AG10803 (cell line): ENCODE results near the gene FUT3.

Experiments
- DNase-seq: peaks from one replicate; pipeline ENCODE4 v3.0.0; 2010; ENCODE audit warnings: low read depth
- H3K4me3 ChIP-seq: 2 replicates; pipeline ENCODE4 v1.5.1; 2011; ENCODE audit warnings: mild to moderate bottlenecking, low read length, control low read depth
- TF ChIP-seq, protein P1 (sequence below): conservative IDR thresholded peaks from 2 replicates; pipeline ENCODE4 v1.5.1; 2011; ENCODE audit warnings: mild to moderate bottlenecking, low read length, control low read depth, inconsistent platforms

The FUT3 gene

GRCh38 chr19:5823579-5824281 is 27.5 kb downstream of the FUT3 start:
- H3K4me3 ChIP-seq, result no peak overlapping the region
- DNase-seq, result no peak
- TF ChIP-seq, protein P1, sequence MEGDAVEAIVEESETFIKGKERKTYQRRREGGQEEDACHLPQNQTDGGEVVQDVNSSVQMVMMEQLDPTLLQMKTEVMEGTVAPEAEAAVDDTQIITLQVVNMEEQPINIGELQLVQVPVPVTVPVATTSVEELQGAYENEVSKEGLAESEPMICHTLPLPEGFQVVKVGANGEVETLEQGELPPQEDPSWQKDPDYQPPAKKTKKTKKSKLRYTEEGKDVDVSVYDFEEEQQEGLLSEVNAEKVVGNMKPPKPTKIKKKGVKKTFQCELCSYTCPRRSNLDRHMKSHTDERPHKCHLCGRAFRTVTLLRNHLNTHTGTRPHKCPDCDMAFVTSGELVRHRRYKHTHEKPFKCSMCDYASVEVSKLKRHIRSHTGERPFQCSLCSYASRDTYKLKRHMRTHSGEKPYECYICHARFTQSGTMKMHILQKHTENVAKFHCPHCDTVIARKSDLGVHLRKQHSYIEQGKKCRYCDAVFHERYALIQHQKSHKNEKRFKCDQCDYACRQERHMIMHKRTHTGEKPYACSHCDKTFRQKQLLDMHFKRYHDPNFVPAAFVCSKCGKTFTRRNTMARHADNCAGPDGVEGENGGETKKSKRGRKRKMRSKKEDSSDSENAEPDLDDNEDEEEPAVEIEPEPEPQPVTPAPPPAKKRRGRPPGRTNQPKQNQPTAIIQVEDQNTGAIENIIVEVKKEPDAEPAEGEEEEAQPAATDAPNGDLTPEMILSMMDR, result peak; percentile 15; the same call in 1 of the 2 replicates

DNA sequence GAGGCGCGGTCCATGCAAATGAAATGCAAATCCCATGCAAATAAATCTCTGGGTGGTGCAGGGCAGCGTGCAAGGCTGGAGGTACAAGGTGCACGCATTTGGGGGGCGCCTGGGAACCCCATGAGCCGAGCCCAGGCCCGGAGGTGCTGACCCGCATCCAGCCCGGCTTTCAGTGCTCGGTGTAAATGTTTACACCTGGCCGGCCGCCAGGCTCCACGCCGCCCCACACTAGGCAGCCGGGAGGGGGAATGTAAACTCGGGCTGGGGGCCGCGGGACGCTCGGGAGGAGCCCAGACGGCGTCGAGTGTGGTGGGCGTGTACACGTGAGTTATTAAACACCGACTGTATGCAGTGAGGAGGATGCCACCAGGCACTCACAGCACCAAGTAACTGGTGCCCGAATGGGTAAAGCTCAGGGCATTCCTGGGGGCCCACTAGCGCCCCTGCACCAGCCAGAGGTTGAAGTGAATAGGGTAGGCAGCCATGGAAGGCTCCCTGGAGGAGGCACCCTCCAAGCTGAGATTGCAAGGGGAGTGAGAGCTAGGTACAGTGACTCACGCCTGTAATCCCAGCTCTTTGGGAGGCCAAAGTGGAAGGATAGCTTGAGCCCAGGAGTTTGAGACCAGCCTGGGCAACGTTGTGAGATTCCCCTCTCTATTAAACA is 28.9 kb downstream of the FUT3 start:
- DNase-seq, result no peak
- TF ChIP-seq, protein P1, result no peak
- H3K4me3 ChIP-seq, result no peak overlapping the region

- no peak for DNase-seq
- H3K4me3 ChIP-seq, result no peak overlapping the region
- TF ChIP-seq, protein P1, result no peak
Measured at GRCh38 chr19:5821521-5822180, 29.6 kb downstream of the FUT3 start.

GRCh38 chr19:5820785-5821184 is 30.5 kb downstream of the FUT3 start:
- DNase-seq, result no peak
- TF ChIP-seq, protein P1, result no peak

GRCh38 chr19:5818594-5818993 is 32.7 kb downstream of the FUT3 start:
- DNase-seq, result no peak
- H3K4me3 ChIP-seq, result no peak overlapping the region
- TF ChIP-seq, protein P1, result no peak

More at GRCh38 chr19:5820785-5821184, 30.5 kb downstream of the FUT3 start:
- H3K4me3 ChIP-seq, result no peak overlapping the region

DNA sequence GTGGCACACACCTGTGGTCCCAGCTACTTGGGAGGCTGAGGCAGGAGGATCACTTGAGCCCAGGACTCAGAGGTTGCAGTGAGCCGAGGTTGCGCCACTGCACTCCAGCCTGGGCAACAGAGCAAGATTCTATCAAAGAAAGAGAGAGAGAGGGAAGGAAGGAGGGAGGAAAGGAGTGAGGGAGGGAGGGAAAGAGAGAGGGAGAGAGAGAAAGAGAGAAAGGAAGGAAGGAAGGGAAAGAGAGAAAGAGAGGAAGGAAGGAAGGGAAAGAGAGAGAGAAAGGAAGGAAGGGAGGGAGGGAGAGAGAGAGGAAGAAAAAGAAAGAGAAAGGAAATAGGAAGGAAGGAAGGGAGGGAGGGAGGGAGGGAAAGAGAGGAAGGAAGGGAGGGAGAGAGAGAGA is 34.0 kb downstream of the FUT3 start:
- TF ChIP-seq, protein P1, result no peak
- no peak for DNase-seq
- no peak overlapping the region for H3K4me3 ChIP-seq
